Fibroblast of lung (primary cell): Measurements from ENCODE around the gene PCDHB2.

ENCODE experiments used
- CTCF ChIP-seq, 2 donors: IDR thresholded peaks in 1 of 2; conservative IDR thresholded peaks in 1 of 2; 1 replicate in 1 of 2; 2 replicates in 1 of 2; pipeline ENCODE4 v1.5.1; 2011 to 2012; ENCODE audit warnings: low read length in 2 of 2, control low read depth in 1 of 2, inconsistent platforms in 1 of 2, low read depth in 1 of 2, mild to moderate bottlenecking in 1 of 2
- EZH2 ChIP-seq: IDR thresholded peaks from 2 replicates; pipeline ENCODE4 v1.5.1; 2012; ENCODE audit warnings: low read length, control low read depth, mild to moderate bottlenecking; ENCODE audit errors: missing control alignments

- TF ChIP-seq EZH2 = no peak
- TF ChIP-seq CTCF (conservative IDR thresholded peaks at IDR 0.05 in 1 of 2, IDR thresholded peaks at IDR 0.05 in 1 of 2; ENCODE audit: low read depth in 1 of 2, low read length in 2 of 2) = no peak
Measured at GRCh38 chr5:141082228-141082627, 12.2 kb upstream of the PCDHB2 start.
